Measurements from ENCODE around the gene RIOK3.
"Not testable (repeated sequence)": the region's sequence is repeated elsewhere in the genome, so short reads cannot be mapped to it uniquely, and the experiment has no call there.

Gene RIOK3

GRCh38 chr18:23498877-23499276 is 45.8 kb downstream of the RIOK3 start:
- DNase-seq: no peak

DNA sequence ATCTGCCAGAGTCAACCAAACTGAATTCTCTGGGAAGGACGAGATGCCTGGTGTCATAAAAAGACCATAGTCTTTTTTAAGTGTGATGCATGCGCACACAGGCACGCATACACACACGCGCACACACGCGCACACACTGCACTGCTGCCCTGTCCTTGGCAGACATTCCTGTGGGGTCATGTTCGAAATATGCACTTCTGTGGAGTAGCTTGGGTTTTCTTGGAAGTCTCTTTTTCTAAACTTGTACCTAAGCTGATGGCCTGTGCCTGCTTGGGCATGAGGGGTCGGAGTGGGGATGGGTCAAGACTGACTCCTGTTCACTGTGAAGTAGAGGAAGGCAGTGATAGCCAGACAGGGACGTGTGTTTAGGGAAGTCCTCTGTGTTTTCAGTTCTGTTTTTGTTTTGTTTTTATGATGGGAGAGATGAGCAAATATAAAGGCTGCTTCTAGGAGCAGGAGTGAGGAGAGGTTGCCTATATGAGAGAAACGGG is 46.2 kb downstream of the RIOK3 start:
- DNase-seq: no peak

DNA sequence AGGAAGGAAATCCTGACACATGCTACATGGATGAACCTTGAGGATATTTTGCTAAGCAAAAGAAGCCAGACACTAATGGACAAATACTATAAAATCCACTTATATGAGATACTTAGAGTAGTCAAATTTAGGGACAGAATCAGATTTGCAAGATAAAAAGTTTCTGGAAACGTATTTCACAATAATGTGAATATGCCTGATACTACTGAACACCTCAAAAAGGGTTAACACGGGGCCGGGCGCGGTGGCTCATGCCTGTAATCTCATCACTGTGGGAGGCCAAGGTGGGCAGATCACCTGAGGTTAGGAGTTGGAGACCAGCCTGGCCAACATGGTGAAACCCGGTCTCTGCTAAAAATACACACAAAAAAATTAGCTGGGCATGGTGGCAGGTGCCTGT is 48.5 kb downstream of the RIOK3 start:
- DNase-seq: no peak

DNA sequence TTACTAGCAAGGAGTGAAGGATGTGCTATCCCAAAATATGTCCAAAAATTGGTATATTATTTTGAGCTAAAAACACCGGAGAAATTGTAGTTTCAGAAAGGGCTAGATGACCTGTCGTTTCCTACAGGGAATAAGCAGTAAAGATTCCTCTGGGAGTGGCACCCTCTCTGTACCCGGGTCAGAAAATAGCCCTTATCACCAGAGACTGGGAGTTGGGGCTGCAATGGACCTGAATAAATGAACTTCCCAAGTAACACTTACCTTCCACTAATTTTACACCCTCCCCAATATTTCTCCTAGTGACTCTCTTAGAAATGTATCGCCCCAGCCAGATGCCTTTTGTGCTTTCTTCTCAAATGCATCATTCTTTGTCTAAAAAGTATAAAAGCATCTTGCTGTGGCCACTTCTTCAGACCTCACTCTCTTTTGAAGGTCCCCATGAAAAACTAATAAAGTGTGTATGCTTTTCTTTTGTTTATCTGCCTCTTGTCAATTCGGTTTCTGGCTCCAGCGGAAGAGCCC is 49.5 kb downstream of the RIOK3 start:
- DNase-seq: no peak

DNA sequence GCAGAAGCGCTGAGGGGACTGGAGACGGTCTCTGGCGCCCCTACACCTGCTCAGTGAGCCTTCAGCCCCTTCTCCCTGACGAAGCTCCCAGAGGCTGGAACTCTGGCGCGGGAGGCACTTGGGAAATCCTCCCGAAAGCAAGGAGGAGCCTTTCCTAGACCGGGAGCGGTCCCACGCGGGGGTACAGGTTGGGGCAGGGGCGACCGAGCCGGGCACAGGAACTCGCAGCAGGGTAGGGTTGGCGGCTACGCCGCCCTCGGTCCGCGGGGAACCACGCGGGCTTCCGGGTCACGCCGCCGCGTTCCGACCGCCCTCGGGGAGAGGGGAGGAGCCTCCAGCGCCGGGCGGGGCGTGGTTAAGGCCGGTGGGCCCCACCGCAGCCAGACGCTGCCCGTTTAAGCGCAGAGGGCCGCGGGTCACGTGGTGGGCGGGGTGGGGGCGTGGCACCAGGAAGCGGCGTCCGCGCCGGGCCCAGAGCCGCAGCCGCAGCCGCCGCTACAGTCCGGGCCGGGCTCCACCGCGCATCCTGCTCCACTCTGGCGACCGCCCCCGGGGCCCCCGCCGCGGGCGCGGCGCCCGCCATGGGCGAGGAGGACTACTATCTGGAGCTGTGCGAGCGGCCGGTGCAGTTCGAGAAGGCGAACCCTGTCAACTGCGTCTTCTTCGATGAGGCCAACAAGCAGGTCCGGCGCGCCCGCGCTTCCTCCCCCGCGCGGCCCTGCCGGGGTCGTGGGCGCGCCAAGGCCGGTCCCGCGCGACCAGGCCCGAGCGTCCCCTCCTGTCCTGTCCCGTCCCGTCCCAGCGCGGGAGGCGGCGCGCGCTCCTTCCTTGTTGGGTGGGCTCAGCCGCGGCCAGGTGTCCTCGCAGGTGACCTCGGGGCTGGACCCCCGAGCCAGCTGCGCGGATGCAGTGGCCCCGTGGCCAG is 50.2 kb downstream of the RIOK3 start, which contains the start of gene RMC1:
TSS of gene RMC1 (plus strand) at position 474 of the 925 bp plus-strand sequence. CDS start at position 582, 108 bp downstream.
- peak; percentile 64 for DNase-seq

- DNase-seq: no peak
These were observed 50.9 kb downstream of the RIOK3 start for GRCh38 chr18:23503963-23504344.

DNA sequence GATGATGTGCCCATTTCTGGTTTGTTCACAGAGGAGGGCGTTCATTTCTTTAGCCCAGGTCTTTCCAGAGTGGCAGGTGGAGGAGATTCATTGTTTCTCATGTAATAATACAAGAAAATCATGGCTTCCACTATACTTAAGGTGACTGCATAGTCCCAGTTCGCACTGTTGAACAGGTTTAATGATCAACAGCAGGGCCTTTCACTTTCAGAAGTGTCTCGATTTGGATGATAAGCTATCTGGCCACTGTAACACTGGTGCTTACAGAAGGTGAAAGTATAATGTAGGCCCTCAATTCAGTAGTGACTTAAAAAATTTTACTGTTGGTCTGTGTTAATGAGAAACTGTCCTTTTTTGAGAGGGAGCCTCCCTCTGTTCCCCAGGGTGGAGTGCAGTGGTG is 51.6 kb downstream of the RIOK3 start:
- DNase-seq: no peak

GRCh38 chr18:23506393-23506792 is 53.3 kb downstream of the RIOK3 start:
- DNase-seq: no peak

DNA sequence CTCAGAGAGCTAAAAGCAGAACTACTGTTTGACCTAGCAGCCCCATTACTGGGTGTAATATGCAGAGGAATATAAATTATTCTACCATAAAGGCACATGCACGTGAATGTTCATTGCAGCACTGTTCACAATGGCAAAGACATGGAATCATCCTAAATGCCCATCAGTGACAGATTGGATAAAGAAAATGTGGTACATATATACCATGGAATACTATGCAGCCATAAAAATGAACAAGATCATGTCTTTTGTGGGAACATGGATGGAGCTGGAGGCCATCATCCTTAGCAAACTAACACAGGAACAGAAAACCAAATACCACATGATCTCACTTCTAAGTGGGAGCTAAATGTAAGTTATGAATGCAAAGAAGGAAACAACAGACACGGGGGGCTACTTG is 57.8 kb downstream of the RIOK3 start:
- DNase-seq: not testable (repeated sequence)

DNA sequence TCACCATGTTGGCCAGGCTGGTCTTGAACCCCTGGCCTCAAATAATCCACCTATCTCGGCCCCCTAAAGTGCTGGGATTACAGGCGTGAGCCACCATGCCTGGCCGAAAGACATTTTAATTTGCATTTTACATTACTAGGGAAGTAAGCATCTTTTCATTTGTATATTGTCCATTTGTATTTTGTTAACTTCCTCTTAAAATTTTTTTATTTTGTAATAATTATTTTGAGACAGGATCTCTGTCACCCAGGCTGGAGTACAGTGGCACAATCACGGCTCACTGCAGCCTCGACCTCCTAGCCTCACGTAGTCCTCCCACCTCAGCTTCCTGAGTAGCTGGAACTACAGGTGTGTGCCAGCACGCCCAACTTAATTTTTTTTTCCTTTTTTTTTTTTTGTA is 59.1 kb downstream of the RIOK3 start:
- DNase-seq: not testable (repeated sequence)

DNA sequence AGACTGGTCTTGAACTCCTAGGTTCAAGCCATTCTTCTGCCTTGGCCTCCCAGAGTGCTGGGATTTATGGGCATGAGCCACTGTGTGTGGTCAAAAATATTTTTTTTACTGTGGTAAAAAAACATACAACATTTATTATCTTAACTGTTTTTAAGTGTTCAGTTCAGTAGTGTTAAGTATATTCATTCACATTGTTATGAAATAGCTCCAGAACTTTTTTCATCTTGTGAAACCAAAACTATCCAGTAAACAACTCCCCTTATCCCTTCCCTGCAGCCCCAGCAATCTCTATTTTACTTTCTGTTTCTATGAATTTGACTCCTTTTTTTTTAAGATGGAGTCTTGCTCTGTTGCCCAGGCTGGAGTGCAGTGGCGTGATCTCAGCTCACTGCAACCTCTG is 59.6 kb downstream of the RIOK3 start:
- no peak for DNase-seq

GRCh38 chr18:23515911-23516546 is 62.9 kb downstream of the RIOK3 start:
- DNase-seq: peak; percentile 72

DNA sequence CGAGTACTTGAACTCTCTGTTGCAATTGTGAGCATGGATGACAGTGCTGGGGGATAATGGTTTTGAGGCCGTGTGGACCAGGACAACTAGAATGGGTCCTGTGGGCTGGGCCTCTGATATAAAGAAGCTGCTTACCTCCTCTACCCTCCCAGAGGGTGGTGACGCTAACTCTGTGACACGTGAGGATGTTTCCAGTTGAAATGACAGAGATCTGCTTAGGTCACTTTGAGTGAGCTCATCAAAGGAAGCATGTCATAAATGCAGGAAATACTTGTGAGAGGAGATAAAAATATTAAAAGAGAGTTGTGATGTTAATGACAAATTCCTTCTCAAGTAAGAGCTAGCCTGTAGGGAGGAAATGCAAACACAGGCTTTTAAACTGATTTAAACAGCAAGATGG is 66.6 kb downstream of the RIOK3 start:
- no peak for DNase-seq

DNA sequence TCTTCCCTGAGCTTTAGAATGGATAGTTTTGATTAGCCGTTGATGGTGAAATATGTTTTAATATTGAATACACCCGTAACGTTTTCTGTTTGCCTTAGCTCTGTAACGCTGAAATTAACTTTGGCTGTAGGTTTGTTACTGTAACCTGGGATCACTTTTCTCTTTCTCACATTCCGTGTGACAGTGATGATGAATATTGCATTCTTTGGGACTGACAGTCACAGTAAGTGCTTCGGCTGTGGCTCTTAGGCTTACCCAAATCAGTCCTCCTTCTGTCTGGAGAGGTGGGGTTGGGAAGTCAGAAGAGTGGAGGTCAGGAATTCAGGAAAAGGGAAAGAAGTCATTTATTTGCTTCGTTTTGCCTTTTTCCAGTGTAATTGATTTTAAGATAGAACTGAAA is 68.2 kb downstream of the RIOK3 start:
- no peak for DNase-seq

DNA sequence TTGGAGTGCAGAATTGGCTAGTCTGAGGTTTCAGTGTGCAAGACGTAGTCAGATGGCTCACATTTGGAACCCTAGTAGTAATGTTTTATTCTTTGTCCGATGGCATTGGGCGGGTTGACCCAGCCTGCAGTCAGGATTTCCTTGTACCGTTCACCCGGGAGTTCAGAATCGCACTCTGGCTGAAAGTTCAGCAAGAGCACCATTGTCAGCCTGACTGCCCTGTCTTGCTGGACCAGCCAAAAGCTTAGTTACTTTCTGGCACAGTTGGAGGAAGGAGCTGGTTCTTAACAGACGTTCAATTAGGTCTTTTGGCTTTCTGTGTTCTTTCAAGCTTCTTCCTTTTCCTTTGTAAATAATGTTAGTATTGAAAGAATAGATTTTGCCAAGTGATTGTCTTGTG is 68.8 kb downstream of the RIOK3 start:
- no peak for DNase-seq

DNA sequence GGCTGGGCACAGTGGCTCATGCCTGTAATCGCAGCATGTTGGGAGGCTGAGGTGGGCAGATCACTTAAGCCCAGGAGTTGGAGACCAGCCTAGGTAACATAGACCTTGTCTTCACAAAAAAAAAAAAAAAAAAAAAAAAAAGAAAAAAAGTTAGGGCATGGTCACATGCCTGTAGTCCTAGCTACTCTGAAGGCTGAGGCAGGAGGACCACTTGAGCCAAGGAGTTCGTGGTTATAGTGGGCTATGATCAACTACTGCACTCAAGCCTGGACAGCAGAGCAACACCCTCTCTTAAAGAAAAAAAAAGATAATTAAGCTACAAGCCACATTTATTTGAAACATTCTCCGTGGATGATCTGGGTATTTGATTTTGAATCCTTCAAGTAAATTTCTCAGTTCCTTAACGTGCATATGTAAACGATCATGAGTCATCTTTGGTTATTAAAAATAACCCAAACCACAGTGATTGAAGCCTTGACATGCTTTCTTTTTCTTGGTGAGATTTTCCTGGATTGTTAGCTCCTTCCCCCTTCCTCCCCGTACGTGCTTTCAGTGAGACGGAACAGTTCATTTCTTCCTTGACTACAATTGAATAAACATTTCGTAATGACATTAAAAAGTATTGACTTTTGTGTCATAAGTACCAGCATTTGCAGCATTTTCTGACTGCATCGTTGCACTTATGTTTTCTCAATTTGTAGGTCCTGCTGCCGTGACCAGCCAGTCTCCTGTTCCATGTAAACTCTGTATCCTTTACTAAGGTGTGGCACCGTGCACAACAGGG is 70.5 kb downstream of the RIOK3 start:
- DNase-seq: no peak

DNA sequence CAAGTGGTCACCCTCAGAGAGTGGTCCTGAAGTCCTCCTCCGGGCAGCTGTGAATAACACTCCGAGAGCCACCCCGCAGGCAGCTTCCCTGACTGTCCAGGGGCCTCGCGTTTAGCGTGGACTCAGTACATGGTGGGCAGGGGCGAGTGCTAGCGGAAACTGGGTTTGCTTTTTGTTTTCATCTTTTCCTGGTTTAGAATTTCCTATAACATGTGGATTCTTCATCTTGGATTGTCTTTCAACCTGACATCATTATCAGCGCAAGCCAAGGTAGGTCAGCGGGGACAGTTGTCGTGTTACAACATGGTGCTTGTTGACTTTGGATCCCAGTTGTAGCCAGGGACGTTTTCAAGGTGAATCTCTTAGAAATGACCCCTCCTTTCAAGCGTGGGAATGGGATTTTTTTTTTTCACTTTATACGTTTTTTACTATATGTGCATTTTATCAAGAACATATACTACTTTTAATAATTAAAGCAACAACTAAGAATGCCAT is 71.2 kb downstream of the RIOK3 start:
- no peak for DNase-seq

DNA sequence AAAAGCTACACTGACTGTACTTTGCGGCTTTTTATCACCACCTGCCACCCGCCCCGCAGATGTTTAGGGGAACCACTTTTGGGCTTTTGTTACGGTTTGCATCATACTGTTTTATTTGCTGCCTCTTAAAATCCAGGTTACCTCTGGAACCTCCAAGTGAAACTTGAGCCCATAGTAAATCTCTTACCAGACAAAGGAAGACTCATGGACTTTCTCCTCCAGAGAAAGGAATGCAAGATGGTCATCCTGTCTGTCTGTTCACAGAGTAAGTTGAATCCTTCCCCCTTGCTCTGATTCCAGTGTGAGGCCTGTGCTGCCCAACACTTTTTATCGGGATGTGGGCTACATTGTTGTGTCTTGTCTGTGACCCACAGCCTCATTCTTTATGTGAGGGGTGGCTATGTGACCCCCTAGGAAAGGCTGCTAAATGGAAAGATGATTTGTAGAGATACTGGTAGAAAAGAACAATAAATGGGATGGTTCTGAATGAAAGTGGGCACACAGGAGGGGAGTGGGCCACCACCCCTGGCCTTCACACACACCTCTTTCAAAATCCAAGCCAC is 73.5 kb downstream of the RIOK3 start:
- no peak for DNase-seq

DNA sequence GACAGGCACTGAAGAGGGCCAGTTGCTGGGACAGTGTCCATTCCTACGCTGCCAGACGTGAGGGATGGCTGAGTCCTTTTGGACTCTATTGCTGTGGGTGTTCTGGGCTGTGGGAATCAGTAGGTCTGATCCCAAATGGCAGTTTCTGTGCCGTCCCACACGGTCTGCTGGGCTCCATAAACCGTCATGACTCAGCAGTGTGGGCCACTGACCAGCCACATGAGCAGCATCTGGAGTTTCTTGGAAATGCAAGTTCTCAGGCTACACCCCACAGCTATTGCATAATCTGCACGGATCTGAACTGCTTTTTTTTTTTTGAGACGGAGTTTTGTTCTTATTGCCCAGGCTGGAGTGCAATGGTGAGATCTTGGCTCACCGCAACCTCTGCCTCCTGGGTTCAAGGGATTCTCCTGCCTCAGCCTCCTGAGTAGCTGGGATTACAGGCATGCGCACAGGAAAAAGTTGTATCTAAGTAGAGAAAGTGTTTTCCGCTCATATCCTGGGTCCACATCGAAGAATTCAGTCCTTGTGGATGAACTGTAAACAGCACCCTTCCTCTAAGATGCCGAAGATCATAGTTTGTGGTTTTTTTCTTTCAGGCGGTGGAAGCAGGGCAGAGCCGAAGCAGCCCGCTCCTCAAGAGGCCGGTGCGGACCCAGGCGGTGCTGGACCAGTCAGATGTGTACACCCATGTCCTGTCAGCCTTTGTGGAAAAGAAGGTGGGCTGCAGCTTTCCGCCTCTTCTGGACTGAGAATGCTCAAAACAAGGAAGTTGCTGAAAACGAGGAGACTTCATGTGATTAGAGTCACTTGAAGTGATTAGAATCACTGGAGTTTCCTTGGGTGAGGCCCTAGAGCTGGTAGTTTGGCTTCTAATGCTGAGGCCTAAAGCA is 75.7 kb downstream of the RIOK3 start:
- no peak for DNase-seq

- DNase-seq: no peak
These were observed 76.5 kb downstream of the RIOK3 start for GRCh38 chr18:23529604-23530003.

DNA sequence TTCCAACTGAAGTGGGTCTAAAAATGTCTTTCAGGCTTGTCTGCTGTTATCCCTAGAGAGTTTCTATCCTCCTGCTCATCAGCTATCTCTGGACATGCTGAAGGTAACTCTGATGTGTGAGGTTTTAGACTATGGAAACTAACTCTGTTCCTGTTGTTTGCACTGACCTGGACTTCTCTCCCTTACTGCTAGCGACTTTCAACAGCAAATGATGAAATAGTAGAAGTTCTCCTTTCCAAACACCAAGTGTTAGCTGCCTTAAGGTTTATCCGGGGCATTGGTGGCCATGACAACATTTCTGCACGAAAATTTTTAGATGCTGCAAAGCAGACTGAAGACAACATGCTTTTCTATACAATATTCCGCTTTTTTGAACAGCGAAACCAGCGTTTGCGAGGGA is 77.1 kb downstream of the RIOK3 start:
- no peak for DNase-seq
